ENCODE results near the gene KANK3. TPM values are rescaled to one million over a fixed set of nuclear protein-coding genes. Genes with fewer than 3 reads are reported as not detected.
A peak's percentile ranks its signal among the peaks of the same experiment; 100 is the strongest.

The KANK3 gene
- total RNA-seq, 1 donor from 2014 or later = 10.4 TPM

DNA sequence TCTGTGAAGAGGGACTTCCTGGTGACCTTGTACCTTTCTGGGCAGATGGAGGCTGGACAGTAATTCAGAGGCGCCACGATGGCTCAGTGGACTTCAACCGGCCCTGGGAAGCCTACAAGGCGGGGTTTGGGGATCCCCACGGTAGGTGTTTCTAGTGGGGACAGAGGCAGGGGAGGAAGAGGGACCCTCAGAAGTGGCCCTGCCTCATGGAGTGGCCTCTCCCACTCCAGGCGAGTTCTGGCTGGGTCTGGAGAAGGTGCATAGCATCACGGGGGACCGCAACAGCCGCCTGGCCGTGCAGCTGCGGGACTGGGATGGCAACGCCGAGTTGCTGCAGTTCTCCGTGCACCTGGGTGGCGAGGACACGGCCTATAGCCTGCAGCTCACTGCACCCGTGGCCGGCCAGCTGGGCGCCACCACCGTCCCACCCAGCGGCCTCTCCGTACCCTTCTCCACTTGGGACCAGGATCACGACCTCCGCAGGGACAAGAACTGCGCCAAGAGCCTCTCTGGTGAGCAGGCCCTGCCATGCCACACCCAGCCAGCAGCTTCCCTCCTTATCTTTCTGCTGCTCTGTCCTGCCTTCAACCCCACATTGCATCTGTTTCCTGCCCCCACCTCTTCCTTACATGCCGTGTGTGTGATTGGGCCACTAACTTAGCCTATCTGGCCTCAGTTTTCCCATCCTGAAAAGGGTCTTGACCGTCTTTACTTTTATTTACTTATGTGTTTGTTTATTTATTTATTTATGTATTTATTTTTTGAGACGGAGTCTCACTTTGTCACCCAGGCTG, 28.1 kb upstream of the KANK3 start:
- H3K4me1 ChIP-seq (ENCODE audit: control insufficient read depth in 3 of 3, insufficient read depth in 3 of 3, low read length in 3 of 3) = peaks cover 14 to 40% (median 19%) of the 10 kb centered on the region in 3 donors
- H3K27ac ChIP-seq (ENCODE audit: low read depth, low read length) = peak overlapping the region; percentile 7
- no peak overlapping the region for H3K4me3 ChIP-seq (ENCODE audit: low read length in 3 of 3)
- H3K36me3 ChIP-seq (ENCODE audit: control insufficient read depth in 3 of 3, insufficient read depth in 3 of 3, low read length in 3 of 3) = peaks cover 11 to 32% (median 13%) of the 10 kb centered on the region in 3 donors
- no peaks in the 10 kb centered on the region for H3K9me3 ChIP-seq (ENCODE audit: control insufficient read depth in 3 of 3, low read length in 3 of 3)
- H3K9ac ChIP-seq (ENCODE audit: low read depth in 1 of 3, low read length in 3 of 3) = no peak overlapping the region
- no peaks in the 10 kb centered on the region for H3K27me3 ChIP-seq (ENCODE audit: control insufficient read depth in 3 of 3, insufficient read depth in 3 of 3, low read length in 3 of 3)

GRCh38 chr19:8370176-8371010, 27.3 kb upstream of the KANK3 start:
- Histone ChIP-seq H3K9ac (ENCODE audit: low read depth in 1 of 3, low read length in 3 of 3) (no peak overlapping the region), H3K27ac (ENCODE audit: low read depth, low read length) (peak overlapping the region; percentile 7), H3K4me1 (ENCODE audit: control insufficient read depth in 3 of 3, insufficient read depth in 3 of 3, low read length in 3 of 3) (peaks cover 21 to 44% (median 22%) of the 10 kb centered on the region in 3 donors), H3K27me3 (ENCODE audit: control insufficient read depth in 3 of 3, insufficient read depth in 3 of 3, low read length in 3 of 3) (no peaks in the 10 kb centered on the region), H3K9me3 (ENCODE audit: control insufficient read depth in 3 of 3, low read length in 3 of 3) (no peaks in the 10 kb centered on the region), H3K36me3 (ENCODE audit: control insufficient read depth in 3 of 3, insufficient read depth in 3 of 3, low read length in 3 of 3) (peaks cover 11 to 36% (median 13%) of the 10 kb centered on the region in 3 donors), H3K4me3 (ENCODE audit: low read length in 3 of 3) (no peak overlapping the region)

GRCh38 chr19:8367327-8368001, 24.4 kb upstream of the KANK3 start:
- H3K9ac ChIP-seq (ENCODE audit: low read depth in 1 of 3, low read length in 3 of 3) = peak overlapping the region in 1 of 3 donors; percentile 3
- peak overlapping the region; percentile 57 to 66 (median 63) for H3K4me3 ChIP-seq (ENCODE audit: low read length in 3 of 3)
- H3K4me1 ChIP-seq (ENCODE audit: control insufficient read depth in 3 of 3, insufficient read depth in 3 of 3, low read length in 3 of 3) = peaks cover 29 to 62% (median 35%) of the 10 kb centered on the region in 3 donors

DNA sequence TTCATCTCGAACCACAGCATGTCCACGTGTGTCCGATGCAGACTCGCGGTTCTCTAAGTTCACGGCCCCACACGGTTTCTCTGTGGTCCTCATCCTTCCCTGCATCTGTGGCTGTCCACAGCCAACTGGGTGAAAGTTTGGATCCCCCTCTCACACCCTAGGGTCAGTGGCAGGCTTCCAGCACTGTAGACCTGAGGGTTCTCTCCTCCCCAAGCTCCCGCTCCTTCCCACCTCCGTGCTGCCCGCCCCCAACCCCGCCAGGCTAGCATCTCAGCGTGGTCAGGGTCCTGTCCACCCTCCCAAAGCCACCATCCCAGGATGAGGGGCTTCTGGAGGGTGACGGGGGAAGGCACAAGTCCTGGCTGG, 23.9 kb upstream of the KANK3 start:
- peaks cover 4 to 24% (median 5%) of the 10 kb centered on the region in 3 donors for H3K36me3 ChIP-seq (ENCODE audit: control insufficient read depth in 3 of 3, insufficient read depth in 3 of 3, low read length in 3 of 3)
- H3K27me3 ChIP-seq (ENCODE audit: control insufficient read depth in 3 of 3, insufficient read depth in 3 of 3, low read length in 3 of 3) = peaks cover 0 to 4% (median 0%) of the 10 kb centered on the region in 3 donors
- H3K27ac ChIP-seq (ENCODE audit: low read depth, low read length) = peak overlapping the region; percentile 46
- H3K4me1 ChIP-seq (ENCODE audit: control insufficient read depth in 3 of 3, insufficient read depth in 3 of 3, low read length in 3 of 3) = peaks cover 35 to 67% (median 40%) of the 10 kb centered on the region in 3 donors
- no peaks in the 10 kb centered on the region for H3K9me3 ChIP-seq (ENCODE audit: control insufficient read depth in 3 of 3, low read length in 3 of 3)
- peak overlapping the region in 1 of 3 donors; percentile 3 for H3K9ac ChIP-seq (ENCODE audit: low read depth in 1 of 3, low read length in 3 of 3)
- peak overlapping the region; percentile 57 to 66 (median 63) for H3K4me3 ChIP-seq (ENCODE audit: low read length in 3 of 3)

More at GRCh38 chr19:8367327-8368001, 24.4 kb upstream of the KANK3 start:
- Histone ChIP-seq H3K36me3 (ENCODE audit: control insufficient read depth in 3 of 3, insufficient read depth in 3 of 3, low read length in 3 of 3) (peaks cover 4 to 25% (median 5%) of the 10 kb centered on the region in 3 donors), H3K9me3 (ENCODE audit: control insufficient read depth in 3 of 3, low read length in 3 of 3) (no peaks in the 10 kb centered on the region), H3K27me3 (ENCODE audit: control insufficient read depth in 3 of 3, insufficient read depth in 3 of 3, low read length in 3 of 3) (peaks cover 0 to 4% (median 0%) of the 10 kb centered on the region in 3 donors), H3K27ac (ENCODE audit: low read depth, low read length) (peak overlapping the region; percentile 46)

DNA sequence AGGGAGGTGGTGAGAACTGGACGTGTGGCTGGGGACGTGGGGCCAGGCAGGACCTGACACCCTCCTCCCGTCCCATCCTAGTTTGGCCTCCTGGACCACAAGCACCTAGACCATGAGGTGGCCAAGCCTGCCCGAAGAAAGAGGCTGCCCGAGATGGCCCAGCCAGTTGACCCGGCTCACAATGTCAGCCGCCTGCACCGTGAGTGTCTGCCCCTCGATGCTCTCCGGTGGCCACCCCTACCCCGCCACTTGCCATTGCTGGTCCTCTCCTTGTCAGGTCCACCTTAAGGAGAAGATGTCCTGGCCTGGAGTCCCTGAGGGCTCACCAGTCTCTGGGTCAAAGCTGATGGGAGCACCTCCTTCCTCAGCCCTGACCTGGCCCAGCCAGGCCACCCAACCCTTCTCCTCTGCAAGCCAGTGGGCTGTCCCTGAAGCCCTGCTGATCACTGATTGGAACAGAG, 23.1 kb upstream of the KANK3 start:
- peaks cover 2 to 20% (median 2%) of the 10 kb centered on the region in 3 donors for H3K36me3 ChIP-seq (ENCODE audit: control insufficient read depth in 3 of 3, insufficient read depth in 3 of 3, low read length in 3 of 3)
- H3K4me1 ChIP-seq (ENCODE audit: control insufficient read depth in 3 of 3, insufficient read depth in 3 of 3, low read length in 3 of 3) = peaks cover 39 to 68% (median 44%) of the 10 kb centered on the region in 3 donors
- no peaks in the 10 kb centered on the region for H3K9me3 ChIP-seq (ENCODE audit: control insufficient read depth in 3 of 3, low read length in 3 of 3)
- H3K27ac ChIP-seq (ENCODE audit: low read depth, low read length) = no peak overlapping the region
- peaks cover 0 to 4% (median 0%) of the 10 kb centered on the region in 3 donors for H3K27me3 ChIP-seq (ENCODE audit: control insufficient read depth in 3 of 3, insufficient read depth in 3 of 3, low read length in 3 of 3)
- peak overlapping the region in 2 of 3 donors; percentile 32 to 48 for H3K4me3 ChIP-seq (ENCODE audit: low read length in 3 of 3)
- no peak overlapping the region for H3K9ac ChIP-seq (ENCODE audit: low read depth in 1 of 3, low read length in 3 of 3)

GRCh38 chr19:8363803-8364771, 21.0 kb upstream of the KANK3 start, which contains the start of gene ANGPTL4:
TSS of gene ANGPTL4 (plus strand) at chr19:8364155. CDS start at chr19:8364322, 167 bp downstream.
- H3K4me1 ChIP-seq (ENCODE audit: control insufficient read depth in 3 of 3, insufficient read depth in 3 of 3, low read length in 3 of 3) = peaks cover 39 to 58% (median 44%) of the 10 kb centered on the region in 3 donors
- H3K36me3 ChIP-seq (ENCODE audit: control insufficient read depth in 3 of 3, insufficient read depth in 3 of 3, low read length in 3 of 3) = peaks cover 0 to 10% (median 0%) of the 10 kb centered on the region in 3 donors
- no peaks in the 10 kb centered on the region for H3K9me3 ChIP-seq (ENCODE audit: control insufficient read depth in 3 of 3, low read length in 3 of 3)
- peak within 1 kb of the TSS; percentile 79 to 86 (median 85) for H3K4me3 ChIP-seq (ENCODE audit: low read length in 3 of 3)
- H3K27ac ChIP-seq (ENCODE audit: low read depth, low read length) = peak within 1 kb of the TSS; percentile 91
- peaks cover 0 to 4% (median 0%) of the 10 kb centered on the region in 3 donors for H3K27me3 ChIP-seq (ENCODE audit: control insufficient read depth in 3 of 3, insufficient read depth in 3 of 3, low read length in 3 of 3)
- H3K9ac ChIP-seq (ENCODE audit: low read depth in 1 of 3, low read length in 3 of 3) = peak within 1 kb of the TSS; percentile 72 to 87 (median 80)

GRCh38 chr19:8361921-8362793, 19.1 kb upstream of the KANK3 start:
- Histone ChIP-seq H3K9me3 (ENCODE audit: control insufficient read depth in 3 of 3, low read length in 3 of 3) (no peaks in the 10 kb centered on the region), H3K4me3 (ENCODE audit: low read length in 3 of 3) (peak overlapping the region; percentile 32 to 52 (median 50)), H3K9ac (ENCODE audit: low read depth in 1 of 3, low read length in 3 of 3) (peak overlapping the region; percentile 51 to 81 (median 66)), H3K4me1 (ENCODE audit: control insufficient read depth in 3 of 3, insufficient read depth in 3 of 3, low read length in 3 of 3) (peaks cover 28 to 39% (median 32%) of the 10 kb centered on the region in 3 donors), H3K36me3 (ENCODE audit: control insufficient read depth in 3 of 3, insufficient read depth in 3 of 3, low read length in 3 of 3) (peaks cover 0 to 6% (median 0%) of the 10 kb centered on the region in 3 donors), H3K27ac (ENCODE audit: low read depth, low read length) (peak overlapping the region; percentile 91), H3K27me3 (ENCODE audit: control insufficient read depth in 3 of 3, insufficient read depth in 3 of 3, low read length in 3 of 3) (peaks cover 0 to 4% (median 0%) of the 10 kb centered on the region in 3 donors)

GRCh38 chr19:8360196-8360595, 17.1 kb upstream of the KANK3 start:
- Histone ChIP-seq H3K4me3 (ENCODE audit: low read length in 3 of 3) (no peak overlapping the region), H3K4me1 (ENCODE audit: control insufficient read depth in 3 of 3, insufficient read depth in 3 of 3, low read length in 3 of 3) (peaks cover 17 to 35% (median 26%) of the 10 kb centered on the region in 3 donors), H3K9me3 (ENCODE audit: control insufficient read depth in 3 of 3, low read length in 3 of 3) (peaks cover 0 to 3% (median 0%) of the 10 kb centered on the region in 3 donors), H3K36me3 (ENCODE audit: control insufficient read depth in 3 of 3, insufficient read depth in 3 of 3, low read length in 3 of 3) (no peaks in the 10 kb centered on the region), H3K27ac (ENCODE audit: low read depth, low read length) (no peak overlapping the region), H3K9ac (ENCODE audit: low read depth in 1 of 3, low read length in 3 of 3) (no peak overlapping the region), H3K27me3 (ENCODE audit: control insufficient read depth in 3 of 3, insufficient read depth in 3 of 3, low read length in 3 of 3) (peaks cover 0 to 4% (median 0%) of the 10 kb centered on the region in 3 donors)
